ENCODE results near the gene LRRN1. TPM values are rescaled to one million over a fixed set of nuclear protein-coding genes. Genes with fewer than 3 reads are reported as not detected.

Gene LRRN1
- total RNA-seq, 4 donors from 2014 or later, result 0.40 to 3.1 (median 1.6) TPM

DNA sequence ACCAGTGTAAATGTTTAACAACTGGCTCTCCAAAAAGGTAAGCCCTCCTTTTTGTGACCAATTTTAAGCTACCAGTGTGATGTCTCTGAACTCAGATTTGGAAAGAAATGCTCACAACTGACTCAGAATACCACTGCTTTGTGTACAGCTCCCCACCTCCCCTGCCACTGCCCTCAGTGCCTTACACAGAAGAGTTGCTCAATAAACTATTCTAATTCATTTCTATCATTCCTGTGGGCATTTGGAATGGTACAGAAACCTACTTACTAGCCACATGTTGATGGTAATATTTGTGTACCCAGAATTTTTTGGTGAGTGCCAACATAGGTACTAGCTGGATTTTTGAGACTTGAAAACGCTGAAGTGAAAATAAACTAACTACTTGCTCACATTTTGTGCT is 16.0 kb downstream of the LRRN1 start:
- H3K27me3 ChIP-seq, result no peaks in the 10 kb centered on the region
- H3K27ac ChIP-seq, result no peak overlapping the region
- no peaks in the 10 kb centered on the region for H3K4me1 ChIP-seq
- ATAC-seq, result no peak
- no peak for TF ChIP-seq POLR2A (IDR thresholded peaks at IDR 0.05)
- TF ChIP-seq POLR2AphosphoS5 (IDR thresholded peaks at IDR 0.05), result no peak
- TF ChIP-seq, protein P1, sequence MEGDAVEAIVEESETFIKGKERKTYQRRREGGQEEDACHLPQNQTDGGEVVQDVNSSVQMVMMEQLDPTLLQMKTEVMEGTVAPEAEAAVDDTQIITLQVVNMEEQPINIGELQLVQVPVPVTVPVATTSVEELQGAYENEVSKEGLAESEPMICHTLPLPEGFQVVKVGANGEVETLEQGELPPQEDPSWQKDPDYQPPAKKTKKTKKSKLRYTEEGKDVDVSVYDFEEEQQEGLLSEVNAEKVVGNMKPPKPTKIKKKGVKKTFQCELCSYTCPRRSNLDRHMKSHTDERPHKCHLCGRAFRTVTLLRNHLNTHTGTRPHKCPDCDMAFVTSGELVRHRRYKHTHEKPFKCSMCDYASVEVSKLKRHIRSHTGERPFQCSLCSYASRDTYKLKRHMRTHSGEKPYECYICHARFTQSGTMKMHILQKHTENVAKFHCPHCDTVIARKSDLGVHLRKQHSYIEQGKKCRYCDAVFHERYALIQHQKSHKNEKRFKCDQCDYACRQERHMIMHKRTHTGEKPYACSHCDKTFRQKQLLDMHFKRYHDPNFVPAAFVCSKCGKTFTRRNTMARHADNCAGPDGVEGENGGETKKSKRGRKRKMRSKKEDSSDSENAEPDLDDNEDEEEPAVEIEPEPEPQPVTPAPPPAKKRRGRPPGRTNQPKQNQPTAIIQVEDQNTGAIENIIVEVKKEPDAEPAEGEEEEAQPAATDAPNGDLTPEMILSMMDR (IDR thresholded peaks at IDR 0.05), result no peak
- no peak for TF ChIP-seq EP300 (IDR thresholded peaks at IDR 0.05)
- H3K36me3 ChIP-seq, result no peaks in the 10 kb centered on the region
- H3K9me3 ChIP-seq, result no peaks in the 10 kb centered on the region
- WGBS, 2 donors (ENCODE audit: low coverage in 1 of 2), result 80 to 88% methylated on average over 1 of the region's 1 CpG
- no peak overlapping the region for H3K4me3 ChIP-seq

DNA sequence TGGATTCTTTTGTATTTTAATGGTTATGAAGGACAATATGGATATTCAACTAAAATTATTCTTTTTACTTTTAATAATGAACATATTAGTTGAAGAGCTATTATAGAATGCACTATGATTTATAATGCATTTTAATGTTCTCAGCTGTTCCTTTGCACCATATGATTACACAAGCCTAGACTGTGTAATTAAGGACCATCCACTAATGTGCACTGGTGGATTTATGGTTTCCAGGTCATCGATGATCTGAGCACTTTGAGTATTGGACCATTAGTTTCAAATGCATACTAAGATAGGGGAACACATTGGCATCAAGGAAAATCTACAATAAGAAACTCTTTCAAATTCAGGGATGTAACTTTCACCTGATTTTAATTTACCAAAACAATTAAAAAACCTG is 16.8 kb downstream of the LRRN1 start:
- 88 to 100% methylated on average over 1 of the region's 1 CpG for WGBS, 2 donors (ENCODE audit: low coverage in 1 of 2)
- no peak overlapping the region for H3K4me3 ChIP-seq
- H3K9me3 ChIP-seq, result no peaks in the 10 kb centered on the region
- H3K27ac ChIP-seq, result no peak overlapping the region
- H3K27me3 ChIP-seq, result no peaks in the 10 kb centered on the region
- H3K36me3 ChIP-seq, result no peaks in the 10 kb centered on the region
- no peak for ATAC-seq
- TF ChIP-seq POLR2A (IDR thresholded peaks at IDR 0.05) (no peak), EP300 (IDR thresholded peaks at IDR 0.05) (no peak), POLR2AphosphoS5 (IDR thresholded peaks at IDR 0.05) (no peak)
- TF ChIP-seq, protein P1 (IDR thresholded peaks at IDR 0.05), result no peak
- H3K4me1 ChIP-seq, result no peaks in the 10 kb centered on the region

DNA sequence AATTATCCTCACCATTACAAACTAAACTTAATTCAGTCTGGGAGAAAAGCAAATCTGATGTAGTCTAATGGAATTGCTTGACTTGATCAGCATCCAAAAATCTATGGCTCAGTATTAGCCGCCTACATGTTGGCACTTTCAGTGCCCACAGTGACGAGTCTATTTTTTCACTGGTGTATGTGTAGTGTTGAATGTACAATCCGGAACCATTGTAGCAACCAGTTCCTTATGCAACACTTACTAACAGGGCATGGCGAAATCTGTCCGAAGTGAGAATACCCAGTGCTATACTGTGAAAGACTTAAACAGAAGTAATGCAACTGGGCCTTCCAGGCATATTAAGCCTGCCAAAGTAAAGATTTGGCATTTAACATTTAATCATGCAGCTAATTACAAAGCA is 18.6 kb downstream of the LRRN1 start:
- TF ChIP-seq EP300 (IDR thresholded peaks at IDR 0.05) (no peak), POLR2AphosphoS5 (IDR thresholded peaks at IDR 0.05) (no peak), POLR2A (IDR thresholded peaks at IDR 0.05) (no peak)
- TF ChIP-seq, protein P1 (IDR thresholded peaks at IDR 0.05), result no peak
- no peak overlapping the region for H3K27ac ChIP-seq
- no peaks in the 10 kb centered on the region for H3K9me3 ChIP-seq
- H3K4me3 ChIP-seq, result no peak overlapping the region
- H3K36me3 ChIP-seq, result no peaks in the 10 kb centered on the region
- H3K27me3 ChIP-seq, result no peaks in the 10 kb centered on the region
- H3K4me1 ChIP-seq, result no peaks in the 10 kb centered on the region
- WGBS, 2 donors (ENCODE audit: low coverage in 1 of 2), result 74 to 77% methylated on average over 2 to 5 of the region's 5 CpGs
- ATAC-seq, result no peak

DNA sequence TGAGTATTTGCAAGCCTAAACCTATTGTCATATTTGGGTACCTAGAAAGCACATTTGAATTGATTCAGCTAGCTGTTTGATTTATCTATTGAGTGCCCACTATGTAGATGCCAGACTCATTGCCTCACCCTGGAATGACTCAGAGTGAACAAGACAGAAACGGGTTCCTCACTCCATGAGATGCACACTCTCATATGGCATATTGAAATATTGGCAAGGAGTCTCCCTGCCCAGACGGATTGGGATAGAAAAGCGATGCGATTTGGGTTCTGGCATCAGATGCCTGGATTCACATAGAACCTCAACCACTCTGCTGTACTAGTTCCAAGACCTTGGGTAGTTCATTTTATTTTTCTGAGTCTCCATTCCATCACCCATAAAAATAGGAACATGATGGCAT is 22.5 kb downstream of the LRRN1 start:
- Histone ChIP-seq H3K36me3 (no peaks in the 10 kb centered on the region), H3K4me3 (no peak overlapping the region), H3K9me3 (no peaks in the 10 kb centered on the region), H3K27me3 (no peaks in the 10 kb centered on the region), H3K27ac (no peak overlapping the region), H3K4me1 (no peaks in the 10 kb centered on the region)
- no peak for ATAC-seq
- TF ChIP-seq, protein P1 (IDR thresholded peaks at IDR 0.05), result no peak
- TF ChIP-seq EP300 (IDR thresholded peaks at IDR 0.05) (no peak), POLR2AphosphoS5 (IDR thresholded peaks at IDR 0.05) (no peak), POLR2A (IDR thresholded peaks at IDR 0.05) (no peak)
- WGBS, 2 donors (ENCODE audit: low coverage in 1 of 2), result 75% methylated on average over 4 of the region's 4 CpGs; no CpG with 5 or more reads in 1 of the 2 donors

DNA sequence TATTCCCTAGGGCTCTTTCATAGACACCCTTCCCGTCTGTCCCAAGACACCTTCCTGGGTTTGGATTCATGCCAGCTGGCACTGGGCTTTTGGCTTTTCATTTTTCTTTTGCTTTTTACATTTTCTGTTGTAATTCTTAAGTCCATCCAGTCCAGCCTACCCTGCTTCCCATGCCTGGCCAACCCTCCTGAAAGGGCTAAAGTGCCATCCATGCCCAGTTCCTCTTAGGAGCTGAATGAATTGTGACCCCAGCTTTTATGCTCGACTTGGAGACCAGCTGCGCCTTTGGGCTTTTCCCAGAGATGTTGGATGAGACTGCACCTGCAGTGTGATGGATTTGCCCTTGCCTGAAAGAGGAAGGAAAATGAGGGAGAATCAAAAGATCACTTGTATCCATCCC is 25.8 kb downstream of the LRRN1 start:
- ATAC-seq, result no peak
- Histone ChIP-seq H3K27me3 (no peaks in the 10 kb centered on the region), H3K27ac (no peak overlapping the region), H3K4me1 (no peaks in the 10 kb centered on the region), H3K4me3 (no peak overlapping the region), H3K9me3 (no peaks in the 10 kb centered on the region), H3K36me3 (no peaks in the 10 kb centered on the region)
- 66% methylated on average over 3 of the region's 3 CpGs; no CpG with 5 or more reads in 1 of the 2 donors for WGBS, 2 donors (ENCODE audit: low coverage in 1 of 2)
- TF ChIP-seq, protein P1 (IDR thresholded peaks at IDR 0.05), result no peak
- TF ChIP-seq EP300 (IDR thresholded peaks at IDR 0.05) (no peak), POLR2AphosphoS5 (IDR thresholded peaks at IDR 0.05) (no peak), POLR2A (IDR thresholded peaks at IDR 0.05) (no peak)
